Measurements from ENCODE around the gene DHRSX.

DHRSX gene

GRCh38 chrX:2320580-2321327 lies 180.0 kb downstream of the DHRSX start:
- ChIA-PET CTCF (no interaction called here), POLR2A (no interaction called here)
- Histone ChIP-seq H3K27ac (ENCODE audit: extremely low read depth, low read depth, low read length) (no peak overlapping the region), H3K36me3 (ENCODE audit: control insufficient read depth in 2 of 2, insufficient read depth in 1 of 2, low read length in 2 of 2) (no peaks in the 10 kb centered on the region), H3K4me3 (ENCODE audit: low read depth, low read length) (no peak overlapping the region), H3K4me1 (ENCODE audit: control insufficient read depth, insufficient read depth, low read length) (no peaks in the 10 kb centered on the region), H3K9me3 (ENCODE audit: control insufficient read depth, insufficient read depth, low read depth, low read length) (no peaks in the 10 kb centered on the region)
- TF ChIP-seq ZNF558 (tag by site-specific recombination; IDR thresholded peaks at IDR 0.05) (no peak), ZNF121 (tag by site-specific recombination; IDR thresholded peaks at IDR 0.05) (no peak), GLI2 (tag by site-specific recombination; IDR thresholded peaks at IDR 0.05; ENCODE audit: borderline replicate concordance, low read depth) (no peak), ZNF221 (tag by site-specific recombination; IDR thresholded peaks at IDR 0.05; ENCODE audit: borderline replicate concordance) (no peak), ZNF10 (tag by site-specific recombination; IDR thresholded peaks at IDR 0.05) (no peak), KLF16 (tag by site-specific recombination; IDR thresholded peaks at IDR 0.05) (no peak), WT1 (tag by site-specific recombination; IDR thresholded peaks at IDR 0.05) (no peak)

GRCh38 chrX:2320089-2320488 lies 180.7 kb downstream of the DHRSX start:
- Histone ChIP-seq H3K4me1 (ENCODE audit: control insufficient read depth, insufficient read depth, low read length) (no peaks in the 10 kb centered on the region), H3K27ac (ENCODE audit: extremely low read depth, low read depth, low read length) (no peak overlapping the region), H3K36me3 (ENCODE audit: control insufficient read depth in 2 of 2, insufficient read depth in 1 of 2, low read length in 2 of 2) (no peaks in the 10 kb centered on the region), H3K4me3 (ENCODE audit: low read depth, low read length) (no peak overlapping the region), H3K9me3 (ENCODE audit: control insufficient read depth, insufficient read depth, low read depth, low read length) (no peaks in the 10 kb centered on the region)
- no peak for TF ChIP-seq ZNF426 (tag by site-specific recombination; IDR thresholded peaks at IDR 0.05)
- TF ChIP-seq ZFHX2 (tag by site-specific recombination; conservative IDR thresholded peaks at IDR 0.05) = no peak
- no peak for TF ChIP-seq ZNF138 (tag by site-specific recombination; IDR thresholded peaks at IDR 0.05; ENCODE audit: borderline replicate concordance)
- no peak for TF ChIP-seq ZNF175 (tag by site-specific recombination; IDR thresholded peaks at IDR 0.05)
- no peak for TF ChIP-seq HOXD13 (CRISPR knock-in tag; IDR thresholded peaks at IDR 0.05; ENCODE audit: borderline replicate concordance)
- no peak for TF ChIP-seq ZNF843 (tag by site-specific recombination; IDR thresholded peaks at IDR 0.05)
- no peak for TF ChIP-seq ZNF311 (tag by site-specific recombination; IDR thresholded peaks at IDR 0.05; ENCODE audit: borderline replicate concordance)
- TF ChIP-seq KLF7 (tag by site-specific recombination; IDR thresholded peaks at IDR 0.05; ENCODE audit: borderline replicate concordance) = no peak
- TF ChIP-seq ZNF223 (tag by site-specific recombination; IDR thresholded peaks at IDR 0.05) = no peak
- no peak for TF ChIP-seq ZNF302 (tag by site-specific recombination; IDR thresholded peaks at IDR 0.05; ENCODE audit: low read depth)
- TF ChIP-seq GLI4 (tag by site-specific recombination; IDR thresholded peaks at IDR 0.05) = no peak
- TF ChIP-seq ZNF530 (tag by site-specific recombination; IDR thresholded peaks at IDR 0.05; ENCODE audit: low read depth) = no peak
- no peak for TF ChIP-seq ZNF274 (IDR thresholded peaks at IDR 0.05; ENCODE audit: low read length)
- no peak for TF ChIP-seq ZNF274 (tag by site-specific recombination; IDR thresholded peaks at IDR 0.05; ENCODE audit: borderline replicate concordance)
- no peak for TF ChIP-seq SCRT1 (tag by site-specific recombination; IDR thresholded peaks at IDR 0.05; ENCODE audit: borderline replicate concordance)
- no peak for TF ChIP-seq ZSCAN30 (tag by site-specific recombination; IDR thresholded peaks at IDR 0.05)
- CTCF ChIA-PET = no interaction called here
- POLR2A ChIA-PET = no interaction called here

DNA sequence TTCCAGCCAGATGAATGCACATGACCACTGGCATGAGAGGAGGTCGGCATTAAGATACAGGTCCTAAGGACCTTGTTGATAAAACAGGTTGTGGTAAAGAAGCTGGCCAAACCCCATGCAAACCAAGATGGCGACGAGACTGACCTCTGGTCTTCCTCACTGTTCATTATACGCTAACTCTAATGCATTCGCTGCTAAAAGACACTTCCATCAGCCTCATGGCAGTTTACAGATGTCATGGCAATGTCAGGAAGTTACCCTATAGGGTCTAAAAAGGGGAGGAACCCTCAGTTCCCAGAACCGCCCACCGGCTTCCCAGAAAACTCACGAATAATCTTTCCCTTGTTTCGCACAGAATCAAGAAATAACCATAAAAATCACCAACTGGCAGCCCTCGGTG lies 182.4 kb downstream of the DHRSX start:
- Histone ChIP-seq H3K9me3 (ENCODE audit: control insufficient read depth, insufficient read depth, low read depth, low read length) (no peaks in the 10 kb centered on the region), H3K36me3 (ENCODE audit: control insufficient read depth in 2 of 2, insufficient read depth in 1 of 2, low read length in 2 of 2) (no peaks in the 10 kb centered on the region), H3K27ac (ENCODE audit: extremely low read depth, low read depth, low read length) (no peak overlapping the region), H3K4me1 (ENCODE audit: control insufficient read depth, insufficient read depth, low read length) (no peaks in the 10 kb centered on the region), H3K4me3 (ENCODE audit: low read depth, low read length) (no peak overlapping the region)
- ChIA-PET CTCF (no interaction called here), POLR2A (no interaction called here)
- TF ChIP-seq MYNN (tag by site-specific recombination; IDR thresholded peaks at IDR 0.05; ENCODE audit: borderline replicate concordance) (no peak), ZBTB10 (tag by site-specific recombination; IDR thresholded peaks at IDR 0.05) (no peak), ZNF350 (tag by site-specific recombination; IDR thresholded peaks at IDR 0.05) (no peak), ZNF426 (tag by site-specific recombination; IDR thresholded peaks at IDR 0.05) (no peak), ZNF548 (tag by site-specific recombination; IDR thresholded peaks at IDR 0.05) (no peak), GLI2 (tag by site-specific recombination; IDR thresholded peaks at IDR 0.05; ENCODE audit: borderline replicate concordance, low read depth) (no peak), ZNF19 (tag by site-specific recombination; IDR thresholded peaks at IDR 0.05; ENCODE audit: low read depth) (no peak), ZNF37A (tag by site-specific recombination; IDR thresholded peaks at IDR 0.05) (no peak), ZNF555 (tag by site-specific recombination; conservative IDR thresholded peaks at IDR 0.05) (no peak)

All from HEK293 (cell line).